Activated CD8-positive, alpha-beta memory T cell treated with anti-CD3 and anti-CD28 coated beads, Interleukin-2, amount 50 U/mL, for 24 hours (primary cell): ENCODE measurements around the gene MRPL41.
A peak's percentile ranks its signal among the peaks of the same experiment; 100 is the strongest.
"Not testable (repeated sequence)": the region's sequence is repeated elsewhere in the genome, so short reads cannot be mapped to it uniquely, and the experiment has no call there.

Source experiments
- DNase-seq: peaks from one replicate; pipeline ENCODE4 v3.0.0-alpha.2; 2020; ENCODE audit errors: extremely low read depth

Gene MRPL41

DNA sequence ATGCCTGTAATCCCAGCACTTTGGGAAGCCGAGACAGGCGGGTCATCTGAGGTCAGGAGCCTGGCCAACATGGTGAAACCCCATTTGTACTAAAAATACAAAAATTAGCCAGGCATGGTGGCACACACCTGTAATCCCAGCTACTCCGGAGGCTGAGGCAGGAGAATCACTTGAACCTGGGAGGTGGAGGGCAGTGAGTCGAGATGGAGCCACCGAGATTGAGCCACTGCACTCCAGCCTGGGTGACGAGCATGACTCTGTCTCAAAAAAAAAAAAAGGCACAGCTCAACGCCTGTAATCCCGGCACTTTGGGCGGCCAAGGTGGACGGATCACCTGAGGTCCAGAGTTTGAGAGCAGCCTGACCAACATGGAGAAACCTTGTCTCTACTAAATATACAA lies 2.0 kb downstream of the MRPL41 start:
- not testable (repeated sequence) for DNase-seq

DNA sequence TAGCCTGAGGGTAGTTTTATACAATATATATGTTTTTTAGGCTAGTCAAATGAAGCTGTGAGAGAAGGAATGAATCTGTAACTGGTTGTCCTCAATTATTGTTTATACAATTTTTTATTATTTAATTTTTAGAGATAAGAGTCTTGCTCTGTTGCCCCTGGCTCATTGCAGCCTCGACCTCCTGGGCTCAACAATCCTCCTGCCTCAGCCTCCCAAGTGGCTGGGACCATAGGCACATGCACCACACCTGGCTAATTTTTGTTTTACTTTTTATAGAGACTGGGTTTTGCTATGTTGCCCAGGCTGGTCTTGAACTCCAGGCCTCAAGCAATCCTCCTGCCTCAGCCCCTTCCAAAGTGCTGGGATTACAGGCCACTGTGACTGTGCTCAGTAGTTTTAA lies 2.7 kb downstream of the MRPL41 start:
- DNase-seq, result no peak

DNA sequence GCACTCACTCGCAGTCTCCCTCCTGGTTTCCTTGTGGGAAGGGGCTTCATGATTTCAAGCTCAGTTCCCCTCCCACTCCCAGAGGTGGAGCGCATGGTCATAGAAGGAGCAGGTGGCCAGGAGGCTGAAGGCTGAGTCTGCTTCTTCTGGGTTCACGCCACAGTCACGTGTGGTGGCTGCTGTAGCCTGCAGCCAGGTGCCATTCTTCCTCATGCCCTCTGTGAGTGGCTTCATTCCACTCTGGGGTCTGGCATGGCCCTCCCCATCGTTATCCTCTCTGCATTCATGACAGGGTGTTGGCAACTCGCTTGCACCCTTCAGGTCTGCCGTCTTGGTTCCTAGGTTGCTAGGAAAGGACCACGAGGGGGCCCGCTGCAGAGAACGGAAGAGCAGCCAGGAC lies 3.5 kb downstream of the MRPL41 start:
- DNase-seq, result no peak

DNA sequence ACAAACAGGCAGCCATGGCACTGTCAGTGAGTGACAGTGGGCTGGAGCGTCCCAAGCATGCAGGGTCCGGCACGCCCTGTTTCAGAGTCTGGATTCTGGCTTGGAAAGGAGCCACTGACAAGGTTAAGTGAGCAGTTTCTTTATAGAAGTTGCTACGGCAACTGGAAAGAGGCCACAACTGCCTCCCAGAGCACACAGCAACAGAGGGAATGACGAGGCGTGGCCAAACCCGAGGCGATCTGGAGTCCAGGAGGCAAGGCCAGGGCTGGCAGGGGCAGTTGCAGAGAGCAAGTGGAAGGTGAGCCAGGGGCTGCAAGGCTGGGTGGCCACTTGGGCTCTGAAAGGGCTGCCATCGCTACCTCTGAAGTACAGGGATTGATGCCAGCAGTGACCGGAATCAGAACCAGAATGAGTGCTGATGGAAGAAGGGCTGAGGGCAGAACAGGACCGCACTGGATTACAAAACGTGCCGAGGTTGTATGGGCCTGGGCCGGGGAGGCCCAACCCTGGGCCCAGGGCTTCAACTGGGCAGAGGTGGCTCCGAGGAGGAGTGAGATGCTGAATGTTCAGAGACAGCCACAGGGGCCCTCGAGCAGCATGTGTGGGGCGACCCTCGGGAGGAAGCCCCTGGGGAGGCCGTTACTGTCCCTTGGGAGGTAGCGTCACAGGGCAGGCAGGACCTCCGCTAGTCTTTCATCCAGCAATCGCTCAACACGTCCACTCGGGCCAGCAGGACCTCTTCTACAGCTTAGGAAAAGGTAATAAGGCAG lies 4.6 kb downstream of the MRPL41 start:
- DNase-seq, result no peak

DNA sequence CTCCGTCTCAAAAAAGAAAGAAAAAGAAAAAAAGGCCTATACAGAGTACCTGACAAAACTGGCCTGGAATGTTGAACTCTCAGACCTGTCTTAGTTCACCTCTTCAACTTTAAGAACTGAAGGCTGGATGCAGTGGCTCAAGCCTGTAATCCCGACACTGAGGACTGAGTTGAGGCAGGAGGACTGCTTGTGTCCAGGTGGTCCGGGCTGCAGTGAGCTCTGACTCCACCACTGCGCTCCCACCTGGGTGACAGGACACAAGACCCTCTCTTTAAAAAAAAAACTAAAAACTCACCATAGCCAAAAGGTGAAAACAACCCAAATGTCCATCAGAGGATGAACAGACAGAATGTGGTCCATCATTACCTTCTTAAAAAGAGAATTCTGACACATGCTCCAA lies 6.4 kb downstream of the MRPL41 start:
- no peak for DNase-seq

DNA sequence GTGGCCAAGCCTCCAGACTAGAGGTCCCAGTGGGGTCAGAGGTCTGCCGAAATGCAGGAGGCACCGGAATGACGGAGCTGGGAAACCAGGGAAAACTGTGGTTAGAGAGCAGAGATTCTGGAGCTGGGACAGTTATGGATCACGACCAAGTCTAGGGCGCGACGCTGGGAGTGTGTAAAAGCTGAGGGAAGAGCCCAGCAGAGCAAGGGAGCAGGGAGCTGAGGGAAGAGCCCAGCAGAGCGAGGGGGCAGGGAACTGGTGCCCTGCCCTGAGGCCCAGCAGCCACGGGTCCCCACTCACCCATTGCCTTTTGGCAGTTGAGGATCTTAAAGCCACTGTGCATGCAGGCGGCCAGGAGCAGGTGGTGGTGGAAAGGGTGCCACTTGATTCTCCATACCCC lies 12.5 kb downstream of the MRPL41 start:
- DNase-seq, result no peak

DNA sequence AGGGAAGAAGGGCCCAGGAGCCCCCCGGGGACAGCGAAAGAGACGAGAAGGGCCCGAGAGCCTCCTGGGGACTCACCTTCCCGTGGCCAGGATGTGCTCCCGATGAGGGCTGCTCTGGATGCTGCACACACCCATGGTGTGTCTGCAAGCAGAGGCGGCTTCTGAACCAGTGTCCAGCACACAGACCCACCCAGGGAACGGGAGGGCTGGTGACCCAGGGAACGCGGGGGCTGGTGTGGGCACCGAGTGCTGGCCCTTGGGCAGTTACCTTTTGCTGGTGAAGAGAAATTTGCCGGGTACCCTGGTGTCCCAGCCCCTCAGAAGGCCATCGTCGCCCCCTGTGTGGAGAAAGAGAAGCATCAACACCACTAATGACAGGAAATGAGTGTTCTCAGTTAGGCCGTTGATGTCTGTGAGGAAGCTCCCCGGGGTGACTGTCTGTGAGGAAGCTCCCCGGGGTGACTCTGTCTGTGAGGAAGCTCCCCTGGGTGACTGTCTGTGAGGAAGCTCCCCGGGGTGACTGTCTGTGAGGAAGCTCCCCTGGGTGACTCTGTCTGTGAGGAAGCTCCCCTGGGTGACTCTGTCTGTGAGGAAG lies 13.2 kb downstream of the MRPL41 start:
- DNase-seq, result no peak

DNA sequence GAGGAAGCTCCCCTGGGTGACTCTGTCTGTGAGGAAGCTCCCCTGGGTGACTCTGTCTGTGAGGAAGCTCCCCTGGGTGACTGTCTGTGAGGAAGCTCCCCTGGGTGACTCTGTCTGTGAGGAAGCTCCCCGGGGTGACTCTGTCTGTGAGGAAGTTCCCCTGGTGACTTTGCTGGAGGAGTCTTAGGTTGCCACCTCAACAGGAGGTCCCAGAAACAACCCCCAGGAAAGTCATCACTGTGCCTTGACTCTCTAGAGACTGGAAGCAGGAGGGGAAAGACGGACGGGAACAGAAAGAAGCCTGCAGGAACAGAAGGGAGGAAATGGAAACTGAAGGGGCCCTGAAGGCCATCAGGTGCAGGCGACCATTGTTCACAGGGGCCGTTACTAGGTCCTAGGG lies 16.8 kb downstream of the MRPL41 start:
- DNase-seq, result not testable (repeated sequence)

DNA sequence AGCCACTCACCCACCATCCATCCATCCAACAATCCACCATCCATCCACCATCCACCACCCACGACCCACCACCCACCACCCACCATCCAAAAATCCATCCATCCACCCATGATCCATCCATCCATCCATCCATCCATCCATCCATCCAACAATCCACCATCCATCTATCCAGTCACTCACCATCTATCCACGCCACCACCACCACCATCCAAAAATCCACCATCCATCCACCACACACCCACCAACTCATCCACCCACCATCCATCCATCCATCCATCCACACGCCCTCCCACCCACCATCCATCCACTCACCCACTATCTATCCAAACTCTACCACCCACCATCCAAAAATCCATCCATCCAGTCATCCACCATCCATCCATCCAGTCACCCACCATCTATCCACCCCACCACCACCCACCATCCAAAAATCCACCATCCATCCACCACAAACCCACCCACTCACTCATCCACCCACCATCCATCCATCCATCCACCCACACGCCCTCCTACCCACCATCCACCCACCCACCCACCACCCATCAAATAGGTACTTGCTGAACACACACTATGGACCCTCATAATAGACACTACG lies 18.0 kb downstream of the MRPL41 start:
- DNase-seq, result no peak

DNA sequence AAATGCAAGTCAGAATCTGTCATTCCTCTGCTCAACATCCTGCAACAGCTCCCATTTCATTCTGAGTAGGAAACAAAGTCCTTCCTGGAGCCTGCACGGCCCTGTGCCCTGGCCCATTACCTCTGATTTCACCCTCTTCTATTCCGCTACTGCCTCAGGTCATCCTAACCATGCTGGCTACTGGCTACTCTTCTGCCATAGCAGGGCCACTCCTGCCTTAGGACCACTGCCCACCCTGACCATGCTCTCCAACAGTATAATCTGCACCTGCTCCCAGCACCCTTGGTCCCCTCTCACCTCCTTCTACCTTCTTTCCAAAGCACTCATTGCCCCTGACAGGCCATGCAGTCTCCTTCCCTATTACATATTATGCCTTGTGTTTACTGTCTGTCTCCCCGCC lies 18.9 kb downstream of the MRPL41 start:
- no peak for DNase-seq

DNA sequence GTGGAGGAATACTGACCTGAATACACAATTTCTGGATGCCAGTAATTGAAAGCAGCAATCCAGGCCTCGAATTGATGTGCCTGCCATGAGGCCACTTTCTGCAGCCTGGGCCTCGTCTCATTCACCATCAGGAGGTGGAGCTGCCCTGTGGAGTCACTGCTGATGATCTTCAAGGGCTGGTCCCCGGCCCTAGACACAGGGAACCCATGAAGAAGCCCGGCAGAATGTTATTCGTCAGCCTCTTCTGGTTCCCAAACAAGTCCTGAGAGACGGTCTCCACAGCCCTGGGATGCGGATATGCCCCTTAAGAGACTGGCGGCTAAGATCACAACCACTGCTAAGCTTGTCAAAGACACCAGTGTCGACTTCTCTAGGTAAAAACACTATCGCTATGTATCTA lies 22.5 kb downstream of the MRPL41 start:
- no peak for DNase-seq

DNA sequence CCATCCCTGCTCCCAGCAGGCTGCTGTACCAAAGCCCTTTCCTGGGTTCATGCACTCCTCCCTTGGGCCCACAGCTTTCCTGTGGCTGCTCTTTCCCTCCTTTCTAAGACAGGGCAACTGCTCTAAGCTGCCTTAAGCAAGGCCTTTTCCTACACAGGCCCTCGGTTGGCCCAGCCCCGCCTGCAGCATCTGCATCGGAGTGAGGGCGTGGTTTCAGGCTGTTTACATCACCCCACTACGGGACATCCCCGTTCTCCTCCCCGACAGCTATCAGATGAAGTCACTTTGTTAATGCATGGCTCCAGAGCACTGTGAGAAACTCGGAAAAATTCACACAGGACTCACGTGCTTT lies 23.7 kb downstream of the MRPL41 start:
- DNase-seq, result no peak

DNA sequence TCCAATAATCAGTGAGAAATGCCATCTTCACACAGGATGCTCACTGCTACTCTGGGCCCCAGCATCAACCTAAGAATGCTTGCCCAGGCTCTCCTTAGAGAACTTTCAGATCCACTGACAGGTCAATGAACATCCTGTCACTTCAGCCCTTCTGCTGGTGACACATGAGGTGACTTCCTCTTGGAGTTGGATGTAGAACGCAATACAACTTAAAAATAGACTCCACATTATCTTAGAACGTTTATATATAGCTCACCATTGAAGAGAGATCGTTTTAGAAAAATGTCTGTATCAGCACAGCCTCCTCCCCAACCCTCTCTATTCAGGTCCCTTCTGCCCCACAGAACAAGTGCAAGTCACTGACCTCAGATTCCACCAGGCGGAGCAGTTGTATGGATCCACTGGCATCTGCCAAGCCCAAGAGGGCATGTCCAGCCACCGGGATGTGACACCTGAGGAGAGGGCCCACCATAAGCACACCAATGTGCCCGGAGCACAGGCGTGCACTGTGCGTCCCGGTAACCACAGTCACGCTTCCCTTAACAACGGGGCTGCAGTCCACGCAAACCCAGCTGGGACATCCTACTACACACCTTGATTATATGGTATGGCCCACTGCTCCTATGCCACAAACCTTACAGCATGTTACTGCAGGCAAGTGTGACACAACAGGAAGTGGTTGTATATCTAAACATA lies 24.2 kb downstream of the MRPL41 start:
- DNase-seq, result no peak

DNA sequence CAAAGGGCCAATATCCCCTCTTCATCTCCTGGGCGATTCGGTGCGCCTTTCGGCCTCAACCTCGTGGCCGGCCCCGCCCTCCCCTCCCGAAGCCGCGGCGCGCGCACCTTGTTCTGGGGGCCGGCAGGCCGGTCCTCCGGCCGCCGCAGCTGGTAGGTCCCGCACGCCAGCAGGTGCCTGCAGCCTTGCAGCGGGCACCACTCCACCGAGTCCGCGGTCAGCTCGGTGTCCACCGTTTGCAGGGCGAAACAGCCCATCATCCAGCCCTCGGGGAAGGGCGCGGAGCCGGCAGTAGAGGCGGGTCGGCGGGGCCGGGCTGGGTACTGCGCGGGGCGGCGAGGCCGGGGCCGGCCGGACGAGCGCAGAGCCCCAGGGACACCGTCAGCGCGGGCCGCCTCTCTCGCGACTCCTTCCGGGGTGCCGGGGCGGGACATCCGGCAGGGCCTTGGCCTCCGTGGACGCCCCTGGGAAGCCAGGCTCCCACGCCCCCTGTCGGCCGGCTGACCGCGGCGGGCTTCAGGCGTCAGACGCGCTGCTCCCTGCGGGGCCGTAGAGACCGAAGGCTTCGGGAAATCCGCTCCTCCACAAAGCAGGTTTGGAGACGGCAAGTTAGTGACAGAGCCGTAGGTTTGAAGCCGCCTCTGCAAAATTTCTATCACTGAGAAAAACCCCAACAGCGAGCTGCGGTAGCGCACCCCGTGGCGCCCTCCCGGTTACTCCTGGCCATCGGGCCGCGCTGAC lies 27.0 kb downstream of the MRPL41 start, which contains the start of gene DPH7:
TSS of gene DPH7 (minus strand) at position 408 of the 741 bp plus-strand sequence. CDS start at position 260, 148 bp downstream.
- peak; percentile 89 for DNase-seq

DNA sequence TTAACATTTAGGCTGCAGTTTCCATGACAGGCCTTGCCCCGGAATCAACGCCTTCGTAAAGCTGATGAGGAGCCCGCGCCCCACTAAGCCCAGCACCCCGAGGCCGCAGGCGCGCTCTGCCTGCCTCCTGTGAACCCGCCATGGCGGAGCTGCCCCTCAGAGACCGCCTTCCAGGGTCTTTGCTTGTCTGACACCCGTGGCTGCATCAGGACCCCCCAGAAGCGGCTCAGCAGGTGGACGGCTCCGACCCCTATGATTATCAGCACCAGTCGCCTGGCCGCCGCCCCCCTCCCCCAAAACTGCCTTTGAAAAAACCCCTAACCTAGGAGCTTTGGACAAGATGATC lies 27.6 kb downstream of the MRPL41 start:
- DNase-seq, result no peak

DNA sequence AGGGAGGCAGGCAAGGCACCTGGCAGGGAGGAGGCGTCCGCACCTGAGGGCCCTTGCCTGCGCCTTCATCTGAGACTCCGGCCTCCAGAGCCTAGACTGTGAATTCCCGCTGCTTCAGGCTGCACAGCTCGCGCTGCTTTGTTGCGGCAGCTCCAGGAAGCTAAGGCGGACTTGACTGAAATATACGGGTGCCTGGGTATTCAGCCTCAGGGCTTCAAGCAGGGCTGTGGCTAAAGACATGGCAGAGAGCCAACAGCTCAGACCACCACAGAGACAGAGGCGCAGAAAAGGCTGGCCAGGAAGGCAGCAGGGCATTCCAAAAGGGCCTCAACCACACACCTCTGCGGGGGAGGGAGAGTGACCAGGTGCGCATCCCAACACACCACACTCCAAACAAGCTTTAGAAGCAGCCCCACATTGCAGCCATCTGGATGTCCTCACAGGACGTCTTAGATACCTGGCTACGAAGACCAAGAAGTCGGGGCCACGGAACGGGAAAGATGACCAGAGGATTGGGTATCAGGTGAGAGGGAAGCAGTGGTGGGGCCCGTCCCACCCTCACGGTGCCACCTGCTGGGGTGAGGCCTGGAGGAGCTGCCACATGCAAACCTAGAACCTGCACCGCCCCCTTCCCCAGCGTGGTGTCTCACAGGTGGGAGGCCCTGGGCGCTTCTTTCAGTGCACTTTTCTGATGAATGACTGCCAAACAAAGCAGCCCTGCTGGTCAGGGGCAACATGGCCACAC lies 28.7 kb downstream of the MRPL41 start:
- no peak for DNase-seq

DNA sequence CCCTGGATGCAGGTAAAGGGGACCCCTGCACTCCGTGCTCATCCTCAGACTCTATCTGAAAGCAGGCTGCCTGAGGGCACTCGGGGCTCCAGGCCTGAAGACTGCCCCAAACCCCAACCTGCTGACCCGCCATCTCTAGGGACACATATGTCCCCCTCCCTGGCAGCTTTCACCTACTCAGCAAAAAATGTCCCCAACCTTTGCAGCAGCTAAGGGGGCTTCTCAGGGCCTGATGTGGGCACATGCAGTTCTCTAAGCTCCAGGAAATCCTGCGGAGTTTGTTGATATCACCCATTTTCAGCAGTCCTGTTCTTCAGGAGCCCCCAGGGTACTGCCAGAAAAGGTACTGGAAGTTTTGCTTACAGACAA lies 29.3 kb downstream of the MRPL41 start:
- DNase-seq, result no peak

DNA sequence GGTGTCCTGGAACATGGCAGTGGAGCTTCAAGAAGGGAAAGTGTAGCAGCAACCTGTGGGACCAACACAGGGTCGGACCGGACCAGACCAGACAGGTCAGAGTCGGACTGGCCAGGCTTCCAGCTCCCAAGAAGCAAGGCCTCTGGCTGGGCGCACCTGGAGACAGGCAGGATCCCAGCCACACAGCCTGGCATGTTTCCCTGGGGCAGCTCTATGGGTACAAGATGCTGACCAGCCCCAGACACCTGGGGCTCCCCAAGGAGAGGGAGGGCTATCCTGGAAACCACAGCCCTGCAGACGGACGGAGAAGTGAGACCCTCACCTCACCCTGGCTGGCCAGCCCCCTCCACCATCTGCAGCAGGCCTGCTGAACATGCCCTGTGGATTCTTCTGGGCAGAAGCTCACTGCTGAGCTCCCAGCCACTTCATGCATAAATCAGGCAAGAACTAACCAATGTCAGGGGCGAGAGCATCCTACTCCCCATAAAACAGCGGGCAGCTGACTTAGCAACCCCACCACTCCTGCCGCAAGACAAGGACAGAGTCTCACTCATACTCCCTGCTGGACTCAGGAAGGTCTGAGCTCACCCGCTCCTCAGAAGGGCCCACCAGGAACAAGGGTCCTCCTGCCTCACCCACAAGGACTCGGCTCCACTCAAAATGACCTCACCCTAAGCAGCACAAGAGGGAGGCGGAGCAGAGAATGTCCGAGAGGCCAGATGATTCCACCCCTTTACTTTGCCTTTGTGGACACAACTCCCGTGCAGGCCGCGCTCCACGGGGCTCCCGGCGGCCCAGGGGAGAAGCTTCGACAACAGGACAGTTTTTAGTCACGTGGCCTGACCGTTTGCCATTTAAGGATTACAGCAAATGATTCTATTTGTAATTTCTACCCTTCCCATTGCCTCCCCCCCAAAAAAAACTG lies 29.9 kb downstream of the MRPL41 start:
- no peak for DNase-seq

DNA sequence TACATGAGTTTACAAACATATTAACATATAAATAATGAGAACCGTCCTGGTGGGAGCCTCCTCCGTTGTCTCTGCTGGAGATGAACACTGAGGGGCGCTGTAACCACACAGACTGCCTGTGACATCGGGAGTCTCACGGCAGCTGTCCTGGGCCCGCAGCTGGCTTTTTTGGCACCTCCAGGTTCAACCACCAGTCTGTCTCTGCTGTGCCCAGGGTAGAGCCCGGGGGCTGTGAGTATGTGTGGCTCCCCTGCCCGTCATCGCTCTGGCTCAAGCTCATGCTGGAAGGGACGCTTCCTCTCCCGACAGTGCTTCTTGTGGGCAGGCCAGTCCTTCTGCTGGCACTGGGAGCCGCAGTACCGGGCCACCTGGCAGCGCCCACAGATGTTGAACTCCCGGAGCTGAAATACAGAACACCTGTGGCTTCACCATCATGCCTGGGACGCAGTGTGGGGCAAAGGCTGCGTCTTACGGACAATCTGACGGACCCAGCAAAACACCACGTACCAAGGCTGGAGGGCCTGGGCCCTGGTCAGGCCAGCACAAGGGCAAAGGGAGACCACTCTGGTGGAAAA lies 30.7 kb downstream of the MRPL41 start:
- no peak for DNase-seq

DNA sequence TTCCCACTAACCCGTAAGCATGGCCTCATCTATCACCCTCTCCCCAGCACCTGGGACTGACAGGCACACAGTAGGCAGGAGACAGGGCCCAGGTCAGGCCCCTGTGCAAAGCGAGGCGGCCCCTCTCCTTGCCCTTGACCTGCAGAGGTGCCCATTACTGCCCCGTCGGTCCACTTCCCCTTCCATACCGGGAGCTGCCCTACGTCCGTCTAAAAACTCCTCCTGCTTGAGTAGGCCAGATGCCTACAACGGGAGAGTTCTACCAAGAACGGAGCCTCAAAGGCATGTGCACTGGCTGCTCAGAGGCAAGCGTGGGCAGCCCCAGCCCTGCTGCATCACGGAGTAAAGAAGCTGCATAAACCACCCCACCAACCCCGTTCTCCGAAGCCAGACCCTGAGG lies 31.7 kb downstream of the MRPL41 start:
- no peak for DNase-seq
